HG03521 (cell line): ENCODE data around the gene COX8C.
A peak's percentile ranks its signal among the peaks of the same experiment; 100 is the strongest.
"Not testable (repeated sequence)": the region's sequence is repeated elsewhere in the genome, so short reads cannot be mapped to it uniquely, and the experiment has no call there.

Experiments used
- ATAC-seq: cut with Tn5 transposase; IDR thresholded peaks from one replicate; pipeline ENCODE4 v1.9.1; 2021; ENCODE audit warnings: mild to moderate bottlenecking, moderate library complexity; ENCODE audit not compliant: unreplicated experiment

The COX8C gene

GRCh38 chr14:93368996-93369712 lies 22.2 kb downstream of the COX8C start:
- ATAC-seq = peak; percentile 7

- peak; percentile 86 for ATAC-seq
Observed at GRCh38 chr14:93369713-93370266, 22.8 kb downstream of the COX8C start.

GRCh38 chr14:93375673-93376156 lies 28.7 kb downstream of the COX8C start:
- peak; percentile 91 for ATAC-seq

GRCh38 chr14:93379831-93380230 lies 32.8 kb downstream of the COX8C start:
- no peak for ATAC-seq

- no peak for ATAC-seq
Observed at GRCh38 chr14:93381644-93382043, 34.7 kb downstream of the COX8C start.

- ATAC-seq = not testable (repeated sequence)
Observed at GRCh38 chr14:93384256-93384655, 37.3 kb downstream of the COX8C start.

- ATAC-seq = no peak
Observed at GRCh38 chr14:93395231-93395630, 48.2 kb downstream of the COX8C start.

GRCh38 chr14:93396456-93396855 lies 49.5 kb downstream of the COX8C start:
- ATAC-seq = no peak
